ENCODE data around the gene CDC42BPA.

GRCh38 chr1:227318853-227319607 lies 738 bp upstream of the CDC42BPA start:
- no peak for TF ChIP-seq CTCF (IDR thresholded peaks at IDR 0.05)
- TF ChIP-seq POLR2A (IDR thresholded peaks at IDR 0.05): no peak

Data from testis (tissue), 2 donors.